Stomach (tissue), 9 donors: ENCODE results near the gene PTPN3. TPM values are rescaled to one million over a fixed set of nuclear protein-coding genes. Genes with fewer than 3 reads are reported as not detected.

Source experiments
- DNase-seq, 2 donors: peaks; one replicate each; pipeline versions ENCODE4 v3.0.0 to v3.0.0-alpha.2; 2013 to 2019
- H3K27ac ChIP-seq, 5 donors: fragments of 200-600 bp in 4 of 5; sonication (generic) in 4 of 5; one replicate each; pipeline ENCODE4 v1.5.1; 2013 to 2019; ENCODE audit warnings: mild to moderate bottlenecking in 1 of 5, moderate library complexity in 1 of 5
- H3K27me3 ChIP-seq, 3 donors: fragments of 200-600 bp; sonication (generic); one replicate each; pipeline ENCODE4 v1.5.1; 2017 to 2019; ENCODE audit warnings: mixed run types in 1 of 3
- H3K36me3 ChIP-seq, 4 donors: fragments of 200-600 bp; sonication (generic); 1 replicate in 3 of 4; 2 replicates in 1 of 4; pipeline ENCODE4 v1.5.1; 2016 to 2019
- H3K4me1 ChIP-seq, 4 donors: fragments of 200-600 bp; sonication (generic); one replicate each; pipeline ENCODE4 v1.5.1; 2016 to 2019
- H3K4me3 ChIP-seq, 4 donors: fragments of 200-600 bp; sonication (generic) in 3 of 4; one replicate each; pipeline ENCODE4 v1.5.1; 2016 to 2019; ENCODE audit warnings: mild to moderate bottlenecking in 1 of 4
- H3K9me3 ChIP-seq, 4 donors: fragments of 200-600 bp; sonication (generic); one replicate each; pipeline ENCODE4 v1.5.1; 2016 to 2019
- CTCF ChIP-seq, 7 experiments: fragments of 450-650 bp in 4 of 7; fragments of 200-600 bp in 3 of 7; sonication (generic) in 3 of 7; IDR thresholded peaks; one replicate each; pipeline ENCODE4 v1.5.1; 2016 to 2019; ENCODE audit warnings: antibody characterized with exemption in 7 of 7, control low read depth in 2 of 7, mild to moderate bottlenecking in 1 of 7
- EP300 ChIP-seq: sonication (generic); formaldehyde crosslinking; IDR thresholded peaks from one replicate; pipeline ENCODE4 v1.6.1; 2017; ENCODE audit warnings: antibody characterized with exemption
- POLR2A ChIP-seq, 4 donors: fragments of 450-650 bp; IDR thresholded peaks; one replicate each; pipeline ENCODE4 v1.6.1; 2016; ENCODE audit warnings: antibody characterized with exemption in 4 of 4, control low read depth in 2 of 4, mild to moderate bottlenecking in 1 of 4, moderate library complexity in 1 of 4
- POLR2AphosphoS5 ChIP-seq, 3 donors: sonication (generic); formaldehyde crosslinking; IDR thresholded peaks; one replicate each; pipeline ENCODE4 v1.6.1; 2016; ENCODE audit warnings: antibody characterized with exemption in 3 of 3
- WGBS, 5 donors: extraction: QIAGEN DNeasy Blood & Tissue Kit in 3 of 5; methylation state at CpG; one replicate each; pipeline versions ENCODE4 v1.1.5 to v1.1.7; 2013 to 2018; 5-methylcytosine and 5-hydroxymethylcytosine counted together
- intact Hi-C: fragments of 100-400 bp; cut with DNase I; formaldehyde crosslinking; loops from one replicate; pipeline ENCODE4 v1.15.1; 2023; ENCODE audit warnings: low total_unique reads
- polyA plus RNA-seq, 3 donors: library from polyadenylated mRNA; stranded (reverse); fragments of 200-250 nt; gene quantifications; one replicate each; pipeline ENCODE4 v1.2.3, GENCODE V29; 2013
- total RNA-seq, 5 donors: library from RNA; depleted of rRNA; stranded (reverse); fragments of >200 nt; gene quantifications; one replicate each; pipeline versions ENCODE4 v1.1.0 to v1.2.3, GENCODE V29; 2014 to 2016
- donor health status: healthy with polysubstance abuse.
- donor health status: Bipolar disorder and iron deficiency.
- donor health status: healthy.

The PTPN3 gene
- total and polyA plus RNA-seq, 8 donors = 4.7 to 16.7 (median 13.1) TPM

- Histone ChIP-seq H3K4me1 (peaks cover 0 to 16% (median 0%) of the 10 kb centered on the region in 4 donors), H3K4me3 (no peak overlapping the region), H3K36me3 (peaks cover 0 to 13% (median 5%) of the 10 kb centered on the region in 4 donors), H3K27ac (no peak overlapping the region), H3K27me3 (no peaks in the 10 kb centered on the region), H3K9me3 (no peaks in the 10 kb centered on the region)
- no peak for DNase-seq
- intact Hi-C loops = no loop called here
- WGBS, 5 donors = 82 to 86% (median 85%) methylated on average over 12 of the region's 12 CpGs
- TF ChIP-seq CTCF (IDR thresholded peaks at IDR 0.05) = no peak
- TF ChIP-seq EP300 = no peak
- no peak for TF ChIP-seq POLR2A (IDR thresholded peaks at IDR 0.05)
- TF ChIP-seq POLR2AphosphoS5 (IDR thresholded peaks at IDR 0.05) = no peak
These were observed 31.2 kb downstream of the PTPN3 start for GRCh38 chr9:109466623-109467590.

DNA sequence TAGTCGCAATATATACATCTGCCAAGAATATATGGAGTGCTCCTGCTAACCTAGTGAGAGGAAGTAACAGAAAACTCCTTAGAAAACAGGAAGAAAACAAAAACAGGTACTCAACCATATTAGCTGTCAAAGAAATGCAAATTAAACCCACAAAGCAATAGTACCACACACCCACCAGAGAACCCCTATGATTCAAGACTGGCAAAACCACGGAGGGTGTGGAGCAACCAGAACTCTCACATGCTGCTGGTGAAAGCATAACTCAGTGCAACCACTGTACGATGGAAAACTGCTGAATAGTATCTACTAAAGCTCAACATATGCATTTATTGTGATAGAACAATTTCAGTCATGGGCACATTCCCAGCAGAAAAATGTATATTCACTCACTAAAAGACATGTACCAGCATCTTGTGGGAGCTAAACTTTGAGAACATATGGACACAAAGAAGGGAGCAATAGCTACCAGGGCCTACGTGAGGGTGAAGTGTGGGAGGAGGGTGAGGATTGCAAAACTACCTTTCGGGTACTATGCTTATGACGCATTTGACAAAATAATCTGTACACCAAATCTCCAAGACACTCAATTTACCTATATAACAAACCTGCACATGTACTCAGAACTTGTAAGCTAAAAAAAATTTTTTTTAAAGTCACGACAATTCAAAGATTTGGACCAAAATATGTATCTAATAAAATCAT lies 34.0 kb downstream of the PTPN3 start:
- Histone ChIP-seq H3K36me3 (peaks cover 0 to 24% (median 6%) of the 10 kb centered on the region in 4 donors), H3K4me3 (no peak overlapping the region), H3K27ac (no peak overlapping the region), H3K27me3 (no peaks in the 10 kb centered on the region), H3K4me1 (no peaks in the 10 kb centered on the region), H3K9me3 (no peaks in the 10 kb centered on the region)
- DNase-seq = no peak
- intact Hi-C loops = no loop called here
- TF ChIP-seq POLR2AphosphoS5 (IDR thresholded peaks at IDR 0.05) = no peak
- no peak for TF ChIP-seq CTCF (IDR thresholded peaks at IDR 0.05)
- TF ChIP-seq POLR2A (IDR thresholded peaks at IDR 0.05) = no peak
- TF ChIP-seq EP300 = no peak
- 84 to 89% (median 85%) methylated on average over 7 of the region's 7 CpGs for WGBS, 5 donors

- H3K27me3 ChIP-seq = no peaks in the 10 kb centered on the region
- no peak for TF ChIP-seq EP300
- no peak for TF ChIP-seq POLR2AphosphoS5 (IDR thresholded peaks at IDR 0.05)
- TF ChIP-seq CTCF (IDR thresholded peaks at IDR 0.05) = no peak
- TF ChIP-seq POLR2A (IDR thresholded peaks at IDR 0.05) = no peak
- intact Hi-C loops = no loop called here
- H3K36me3 ChIP-seq = peaks cover 0 to 42% (median 18%) of the 10 kb centered on the region in 4 donors
- H3K27ac ChIP-seq = no peak overlapping the region
- no peaks in the 10 kb centered on the region for H3K4me1 ChIP-seq
- H3K9me3 ChIP-seq = no peaks in the 10 kb centered on the region
- H3K4me3 ChIP-seq = no peak overlapping the region
- DNase-seq = no peak
- 80 to 89% (median 85%) methylated on average over 6 of the region's 6 CpGs for WGBS, 5 donors
These were observed 37.5 kb downstream of the PTPN3 start for GRCh38 chr9:109460576-109460975.

DNA sequence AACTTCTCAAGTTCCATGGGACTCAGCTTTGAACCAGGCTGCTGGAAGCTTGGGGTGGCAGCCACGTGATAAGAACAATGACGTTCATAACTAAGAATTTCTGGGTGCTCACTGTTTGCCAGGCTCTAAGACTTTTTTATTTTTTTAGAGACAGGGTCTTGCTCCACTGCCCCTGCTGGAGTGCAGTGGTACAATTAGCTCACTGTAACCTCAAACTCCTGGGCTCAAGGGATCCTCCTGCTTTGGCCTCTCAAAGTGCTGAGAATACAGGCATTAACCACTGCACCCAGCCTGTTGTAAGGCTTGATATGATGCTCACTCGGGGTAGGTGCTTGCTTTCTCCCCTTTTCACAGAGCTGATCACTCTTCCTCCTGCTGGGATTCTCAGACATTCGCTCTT lies 38.7 kb downstream of the PTPN3 start:
- H3K27ac ChIP-seq = no peak overlapping the region
- no peaks in the 10 kb centered on the region for H3K27me3 ChIP-seq
- H3K9me3 ChIP-seq = no peaks in the 10 kb centered on the region
- no peak for DNase-seq
- H3K4me3 ChIP-seq = no peak overlapping the region
- intact Hi-C loops = no loop called here
- no peaks in the 10 kb centered on the region for H3K4me1 ChIP-seq
- 58 to 74% (median 68%) methylated on average over 4 of the region's 4 CpGs for WGBS, 5 donors
- H3K36me3 ChIP-seq = peaks cover 0 to 43% (median 20%) of the 10 kb centered on the region in 4 donors
- TF ChIP-seq EP300 (no peak), POLR2AphosphoS5 (IDR thresholded peaks at IDR 0.05) (no peak), POLR2A (IDR thresholded peaks at IDR 0.05) (no peak), CTCF (IDR thresholded peaks at IDR 0.05) (no peak)
